ENCODE results near the gene XG. TPM values are rescaled to one million over a fixed set of nuclear protein-coding genes. Genes with fewer than 3 reads are reported as not detected.

XG gene
- total RNA-seq, 1 experiment from 2014 or later = not detected

DNA sequence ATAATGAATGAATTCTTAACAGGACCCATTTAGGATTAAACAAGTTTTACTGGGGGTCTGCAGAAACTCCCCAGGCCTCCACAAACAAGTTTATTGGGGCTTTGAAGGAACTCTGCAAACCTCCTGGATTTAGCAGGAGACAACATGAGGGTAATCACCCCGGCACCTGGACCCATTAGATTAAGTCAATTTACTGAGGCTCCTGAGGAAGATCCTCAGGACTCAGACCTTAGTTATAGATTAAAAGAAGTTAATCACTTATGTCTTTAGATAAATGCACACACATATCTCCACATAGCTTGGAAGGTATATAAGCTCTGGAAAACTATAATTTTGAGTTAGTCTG is 29.4 kb downstream of the XG start:
- TF ChIP-seq CTCF (conservative IDR thresholded peaks at IDR 0.05) (no peak), EZH2 (IDR thresholded peaks at IDR 0.05; ENCODE audit: low read depth) (no peak)
- Histone ChIP-seq H3K79me2 (ENCODE audit: low read depth) (no peaks in the 10 kb centered on the region), H3K27ac (no peak overlapping the region), H2AFZ (no peak overlapping the region), H3K27me3 (ENCODE audit: insufficient read depth, low read depth) (no peaks in the 10 kb centered on the region), H3K4me3 (no peak overlapping the region), H4K20me1 (ENCODE audit: insufficient read depth) (no peaks in the 10 kb centered on the region), H3K9me2 (ENCODE audit: insufficient read depth) (no peaks in the 10 kb centered on the region), H3F3A (ENCODE audit: insufficient read depth, low read depth) (no peaks in the 10 kb centered on the region), H3K36me3 (ENCODE audit: low read depth) (no peaks in the 10 kb centered on the region), H3K4me2 (no peak overlapping the region), H3K4me1 (replicated peaks; ENCODE audit: insufficient read depth) (no peaks in the 10 kb centered on the region), H3K9me3 (ENCODE audit: insufficient read depth, low read depth) (no peaks in the 10 kb centered on the region)
- POLR2A ChIA-PET (ENCODE audit: unreplicated experiment) = no interaction called here
- CTCF ChIA-PET = no interaction called here
- no peak for DNase-seq
- BruUV-seq (replicated peaks) = no TSS peak
- intact Hi-C loops (cut with micrococcal nuclease; ENCODE audit: unreplicated experiment) = no loop called here

GRCh38 chrX:2781698-2782097 is 29.9 kb downstream of the XG start:
- ChIA-PET CTCF (no interaction called here), POLR2A (ENCODE audit: unreplicated experiment) (no interaction called here)
- Histone ChIP-seq H3K79me2 (ENCODE audit: low read depth) (no peaks in the 10 kb centered on the region), H3K27ac (no peak overlapping the region), H3K4me2 (no peak overlapping the region), H3K4me3 (no peak overlapping the region), H3K36me3 (ENCODE audit: low read depth) (no peaks in the 10 kb centered on the region), H3K4me1 (replicated peaks; ENCODE audit: insufficient read depth) (no peaks in the 10 kb centered on the region), H4K20me1 (ENCODE audit: insufficient read depth) (no peaks in the 10 kb centered on the region), H2AFZ (no peak overlapping the region), H3K9me2 (ENCODE audit: insufficient read depth) (no peaks in the 10 kb centered on the region), H3K27me3 (ENCODE audit: insufficient read depth, low read depth) (no peaks in the 10 kb centered on the region), H3K9me3 (ENCODE audit: insufficient read depth, low read depth) (no peaks in the 10 kb centered on the region), H3F3A (ENCODE audit: insufficient read depth, low read depth) (no peaks in the 10 kb centered on the region)
- DNase-seq = no peak
- intact Hi-C loops (cut with micrococcal nuclease; ENCODE audit: unreplicated experiment) = no loop called here
- TF ChIP-seq CTCF (conservative IDR thresholded peaks at IDR 0.05) = no peak
- TF ChIP-seq EZH2 (IDR thresholded peaks at IDR 0.05; ENCODE audit: low read depth) = no peak
- BruUV-seq (replicated peaks) = no TSS peak

GRCh38 chrX:2782171-2782570 is 30.3 kb downstream of the XG start:
- H3K27ac ChIP-seq = no peak overlapping the region
- no peak for DNase-seq
- CTCF ChIA-PET = no interaction called here
- no peaks in the 10 kb centered on the region for H4K20me1 ChIP-seq (ENCODE audit: insufficient read depth)
- TF ChIP-seq EZH2 (IDR thresholded peaks at IDR 0.05; ENCODE audit: low read depth) (no peak), CTCF (conservative IDR thresholded peaks at IDR 0.05) (no peak)
- intact Hi-C loops (cut with micrococcal nuclease; ENCODE audit: unreplicated experiment) = no loop called here
- H3K27me3 ChIP-seq (ENCODE audit: insufficient read depth, low read depth) = no peaks in the 10 kb centered on the region
- no peaks in the 10 kb centered on the region for H3K4me1 ChIP-seq (replicated peaks; ENCODE audit: insufficient read depth)
- H3K4me3 ChIP-seq = no peak overlapping the region
- no peaks in the 10 kb centered on the region for H3K79me2 ChIP-seq (ENCODE audit: low read depth)
- H3K4me2 ChIP-seq = no peak overlapping the region
- no peak overlapping the region for H2AFZ ChIP-seq
- H3K36me3 ChIP-seq (ENCODE audit: low read depth) = no peaks in the 10 kb centered on the region
- H3K9me2 ChIP-seq (ENCODE audit: insufficient read depth) = no peaks in the 10 kb centered on the region
- H3F3A ChIP-seq (ENCODE audit: insufficient read depth, low read depth) = no peaks in the 10 kb centered on the region
- BruUV-seq (replicated peaks) = no TSS peak
- POLR2A ChIA-PET (ENCODE audit: unreplicated experiment) = no interaction called here
- H3K9me3 ChIP-seq (ENCODE audit: insufficient read depth, low read depth) = no peaks in the 10 kb centered on the region

Data from PC-9 (cell line).